Measurements from ENCODE around the gene THSD4. TPM values are rescaled to one million over a fixed set of nuclear protein-coding genes. Genes with fewer than 3 reads are reported as not detected.

THSD4 gene
- polyA plus RNA-seq, 2 of the 4 experiments (the other 2 are of a cell fraction): 15.8 to 40.7 TPM

GRCh38 chr15:71312731-71313460 is 197.6 kb downstream of the THSD4 start:
- no peak for TF ChIP-seq KDM5A (IDR thresholded peaks at IDR 0.05)
- no peak for TF ChIP-seq HOXB13 (CRISPR knock-in tag; IDR thresholded peaks at IDR 0.05; ENCODE audit: low read depth)
- TF ChIP-seq HOXA7 (CRISPR knock-in tag; IDR thresholded peaks at IDR 0.05): no peak
- TF ChIP-seq ELK1 (IDR thresholded peaks at IDR 0.05; ENCODE audit: low read depth, low read length): no peak
- no peak for TF ChIP-seq TFCP2L1 (CRISPR knock-in tag; IDR thresholded peaks at IDR 0.05)
- no peak for TF ChIP-seq CBX2 (IDR thresholded peaks at IDR 0.05; ENCODE audit: borderline replicate concordance, low read depth)
- TF ChIP-seq RFX5 (IDR thresholded peaks at IDR 0.05): no peak
- no peak for TF ChIP-seq EP300 (IDR thresholded peaks at IDR 0.05)
- TF ChIP-seq, protein P1, sequence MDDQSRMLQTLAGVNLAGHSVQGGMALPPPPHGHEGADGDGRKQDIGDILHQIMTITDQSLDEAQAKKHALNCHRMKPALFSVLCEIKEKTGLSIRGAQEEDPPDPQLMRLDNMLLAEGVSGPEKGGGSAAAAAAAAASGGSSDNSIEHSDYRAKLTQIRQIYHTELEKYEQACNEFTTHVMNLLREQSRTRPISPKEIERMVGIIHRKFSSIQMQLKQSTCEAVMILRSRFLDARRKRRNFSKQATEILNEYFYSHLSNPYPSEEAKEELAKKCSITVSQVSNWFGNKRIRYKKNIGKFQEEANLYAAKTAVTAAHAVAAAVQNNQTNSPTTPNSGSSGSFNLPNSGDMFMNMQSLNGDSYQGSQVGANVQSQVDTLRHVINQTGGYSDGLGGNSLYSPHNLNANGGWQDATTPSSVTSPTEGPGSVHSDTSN (IDR thresholded peaks at IDR 0.05): no peak
- no peak for TF ChIP-seq RARB (CRISPR knock-in tag; IDR thresholded peaks at IDR 0.05)
- no peak for TF ChIP-seq HEYL (CRISPR knock-in tag; IDR thresholded peaks at IDR 0.05)
- TF ChIP-seq RAD21 (conservative IDR thresholded peaks at IDR 0.05 in 1 of 2, IDR thresholded peaks at IDR 0.05 in 1 of 2): no peak
- TF ChIP-seq GATA3 (IDR thresholded peaks at IDR 0.05; ENCODE audit: borderline replicate concordance): no peak
- no peak for TF ChIP-seq FOXS1 (CRISPR knock-in tag; IDR thresholded peaks at IDR 0.05)
- H3K4me3 ChIP-seq: no peak overlapping the region
- no peak overlapping the region for H3K4me2 ChIP-seq
- H3K4me1 ChIP-seq: no peaks in the 10 kb centered on the region
- H3K9me3 ChIP-seq: no peaks in the 10 kb centered on the region
- H3K27ac ChIP-seq: no peak overlapping the region
- ATAC-seq: no peak
- DNase-seq (ENCODE audit: low read depth in 1 of 2, low spot score in 1 of 2): no peak
- 83% methylated on average over 6 of the region's 6 CpGs for WGBS (ENCODE audit: missing lambda C conversion rate)
- FAIRE-seq: no peak
- ChIA-PET CTCF (interaction anchor here (0.6 kb wide), 1 partner anchor 13 kb away, joined by 3 read pairs; no protein-coding TSS in a partner anchor), POLR2A (no interaction called here)

DNA sequence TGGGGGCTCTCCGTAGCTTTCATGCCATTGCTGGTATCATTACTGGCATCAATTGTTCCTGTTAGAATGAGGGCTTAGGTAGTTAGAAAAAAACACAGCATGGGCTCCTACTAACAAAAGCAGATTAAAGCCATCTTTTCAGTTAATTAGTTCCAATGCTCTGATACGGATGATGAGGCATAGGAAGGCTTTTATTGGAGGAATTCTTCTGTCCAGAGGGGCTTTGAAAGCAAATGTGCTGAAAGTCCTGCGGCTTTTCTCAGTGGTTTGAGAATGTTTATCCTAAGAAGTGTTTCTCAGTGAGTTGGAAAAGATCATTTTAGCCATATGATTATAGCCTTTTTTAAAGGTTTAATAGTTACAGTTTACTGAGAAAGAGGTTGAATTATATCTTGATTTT is 198.5 kb downstream of the THSD4 start:
- CTCF ChIA-PET: no interaction called here
- no peaks in the 10 kb centered on the region for H3K9me3 ChIP-seq
- DNase-seq (ENCODE audit: low read depth in 1 of 2, low spot score in 1 of 2) (no peak), FAIRE-seq (peak; percentile 46), ATAC-seq (no peak)
- no peak overlapping the region for H3K27ac ChIP-seq
- 94% methylated on average over 3 of the region's 3 CpGs for WGBS (ENCODE audit: missing lambda C conversion rate)
- H3K4me2 ChIP-seq: no peak overlapping the region
- POLR2A ChIA-PET: no interaction called here
- TF ChIP-seq HOXB5 (CRISPR knock-in tag; IDR thresholded peaks at IDR 0.05): no peak
- TF ChIP-seq GATA3 (IDR thresholded peaks at IDR 0.05; ENCODE audit: borderline replicate concordance): no peak
- no peak for TF ChIP-seq FOSL2 (IDR thresholded peaks at IDR 0.05)
- TF ChIP-seq FOSL2 (CRISPR knock-in tag; IDR thresholded peaks at IDR 0.05): no peak
- no peak for TF ChIP-seq CTCF (IDR thresholded peaks at IDR 0.05)
- TF ChIP-seq, protein P2, sequence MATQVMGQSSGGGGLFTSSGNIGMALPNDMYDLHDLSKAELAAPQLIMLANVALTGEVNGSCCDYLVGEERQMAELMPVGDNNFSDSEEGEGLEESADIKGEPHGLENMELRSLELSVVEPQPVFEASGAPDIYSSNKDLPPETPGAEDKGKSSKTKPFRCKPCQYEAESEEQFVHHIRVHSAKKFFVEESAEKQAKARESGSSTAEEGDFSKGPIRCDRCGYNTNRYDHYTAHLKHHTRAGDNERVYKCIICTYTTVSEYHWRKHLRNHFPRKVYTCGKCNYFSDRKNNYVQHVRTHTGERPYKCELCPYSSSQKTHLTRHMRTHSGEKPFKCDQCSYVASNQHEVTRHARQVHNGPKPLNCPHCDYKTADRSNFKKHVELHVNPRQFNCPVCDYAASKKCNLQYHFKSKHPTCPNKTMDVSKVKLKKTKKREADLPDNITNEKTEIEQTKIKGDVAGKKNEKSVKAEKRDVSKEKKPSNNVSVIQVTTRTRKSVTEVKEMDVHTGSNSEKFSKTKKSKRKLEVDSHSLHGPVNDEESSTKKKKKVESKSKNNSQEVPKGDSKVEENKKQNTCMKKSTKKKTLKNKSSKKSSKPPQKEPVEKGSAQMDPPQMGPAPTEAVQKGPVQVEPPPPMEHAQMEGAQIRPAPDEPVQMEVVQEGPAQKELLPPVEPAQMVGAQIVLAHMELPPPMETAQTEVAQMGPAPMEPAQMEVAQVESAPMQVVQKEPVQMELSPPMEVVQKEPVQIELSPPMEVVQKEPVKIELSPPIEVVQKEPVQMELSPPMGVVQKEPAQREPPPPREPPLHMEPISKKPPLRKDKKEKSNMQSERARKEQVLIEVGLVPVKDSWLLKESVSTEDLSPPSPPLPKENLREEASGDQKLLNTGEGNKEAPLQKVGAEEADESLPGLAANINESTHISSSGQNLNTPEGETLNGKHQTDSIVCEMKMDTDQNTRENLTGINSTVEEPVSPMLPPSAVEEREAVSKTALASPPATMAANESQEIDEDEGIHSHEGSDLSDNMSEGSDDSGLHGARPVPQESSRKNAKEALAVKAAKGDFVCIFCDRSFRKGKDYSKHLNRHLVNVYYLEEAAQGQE (IDR thresholded peaks at IDR 0.05): no peak
- TF ChIP-seq HES2 (IDR thresholded peaks at IDR 0.05): no peak
- TF ChIP-seq SREBF2 (IDR thresholded peaks at IDR 0.05): no peak
- TF ChIP-seq CBX2 (IDR thresholded peaks at IDR 0.05; ENCODE audit: borderline replicate concordance, low read depth): no peak
- no peak for TF ChIP-seq HOXB13 (CRISPR knock-in tag; IDR thresholded peaks at IDR 0.05; ENCODE audit: low read depth)
- no peak for TF ChIP-seq PHF8 (IDR thresholded peaks at IDR 0.05; ENCODE audit: borderline replicate concordance, low read depth)
- no peak for TF ChIP-seq RAD21 (conservative IDR thresholded peaks at IDR 0.05 in 1 of 2, IDR thresholded peaks at IDR 0.05 in 1 of 2)
- TF ChIP-seq HDAC2 (IDR thresholded peaks at IDR 0.05): no peak
- no peak overlapping the region for H3K4me3 ChIP-seq
- no peaks in the 10 kb centered on the region for H3K4me1 ChIP-seq

Measured in A549 (cell line).